MM.1S (cell line): Measurements from ENCODE around the gene CDH20.

ENCODE experiments used
- CTCF ChIP-seq: fragments of 300-600 bp; sonication (generic); IDR thresholded peaks from 2 replicates; pipeline ENCODE4 v1.5.1; 2016; ENCODE audit warnings: antibody characterized with exemption, low read length, mixed read lengths
- EZH2 ChIP-seq: fragments of 300-600 bp; sonication (generic); optimal IDR thresholded peaks from 2 replicates; pipeline ENCODE3; 2017; ENCODE audit warnings: low read depth, mild to moderate bottlenecking, antibody characterized with exemption, low read length, mixed read lengths

- TF ChIP-seq CTCF (no peak), EZH2 (no peak)
These were observed 6.8 kb upstream of the CDH20 start for GRCh38 chr18:61326407-61326806.
